NCI-H2196 (cell line): ENCODE results near the gene DRD2.

Experiments
- DNase-seq: peaks from one replicate; lab custom pipeline; 2025; ENCODE audit not compliant: unreplicated experiment; lab: John Stamatoyannopoulos, UW

Gene DRD2

GRCh38 chr11:113405724-113406478, 69.3 kb downstream of the DRD2 start:
- no peak for DNase-seq

DNA sequence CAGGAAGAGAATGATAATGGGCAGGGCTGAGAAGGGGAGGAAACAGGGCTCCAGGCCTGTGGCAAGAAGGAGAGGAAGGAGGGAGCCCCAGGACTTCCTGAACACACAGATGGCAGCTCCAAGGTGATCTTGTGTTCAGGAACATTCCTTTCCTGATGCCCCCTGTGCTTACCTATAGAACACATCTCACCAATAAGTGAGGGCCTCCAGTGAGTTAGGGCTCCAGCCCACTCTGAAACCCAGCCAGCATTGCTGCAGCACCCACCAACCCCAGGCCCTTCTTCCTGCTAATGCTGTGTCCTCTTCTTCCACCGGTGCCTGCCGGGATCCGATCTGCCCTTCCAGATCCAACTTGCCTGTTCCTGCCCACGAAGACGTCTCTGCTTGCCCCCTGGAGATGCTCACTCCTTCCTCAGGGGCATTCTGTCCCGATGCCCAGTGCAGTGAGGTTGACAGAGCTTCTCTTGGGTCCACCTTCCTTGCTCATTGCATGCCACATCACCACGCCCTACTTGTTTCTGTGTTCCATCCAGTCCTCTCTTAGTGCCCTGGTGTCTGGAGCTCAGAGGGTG, 70.3 kb downstream of the DRD2 start:
- DNase-seq = no peak

- DNase-seq = peak; percentile 95
Observed at GRCh38 chr11:113401718-113402117, 73.5 kb downstream of the DRD2 start.

DNA sequence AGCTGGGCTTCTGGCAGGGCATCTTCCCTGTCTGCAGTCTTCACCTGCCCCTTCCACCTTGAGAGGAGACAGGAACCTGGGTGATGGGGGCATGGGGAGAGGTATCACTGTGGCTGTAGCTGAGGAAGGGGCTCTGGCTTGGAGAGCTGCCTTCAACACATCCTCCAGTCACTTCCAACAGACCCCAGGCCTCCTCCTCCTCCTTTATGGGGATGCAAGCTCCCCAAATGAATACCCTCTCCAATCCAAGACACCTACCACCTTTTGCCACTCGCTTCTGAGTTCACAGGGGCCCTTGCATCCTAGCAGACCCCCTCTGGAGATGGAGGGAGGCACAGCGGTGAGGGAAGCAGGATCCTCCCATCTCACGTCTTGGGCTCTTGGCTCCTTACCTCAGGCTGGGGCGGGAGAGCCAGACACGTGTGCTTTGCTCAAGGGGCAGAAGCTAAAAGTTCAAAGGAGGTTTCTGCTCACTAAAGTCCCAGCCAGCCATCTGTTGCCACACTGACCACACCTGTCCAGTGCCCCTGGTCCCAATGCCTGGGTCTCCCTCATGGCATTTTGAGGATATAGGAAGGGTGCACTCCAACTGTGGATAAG, 74.5 kb downstream of the DRD2 start:
- no peak for DNase-seq

GRCh38 chr11:113398669-113399430, 76.3 kb downstream of the DRD2 start:
- no peak for DNase-seq

DNA sequence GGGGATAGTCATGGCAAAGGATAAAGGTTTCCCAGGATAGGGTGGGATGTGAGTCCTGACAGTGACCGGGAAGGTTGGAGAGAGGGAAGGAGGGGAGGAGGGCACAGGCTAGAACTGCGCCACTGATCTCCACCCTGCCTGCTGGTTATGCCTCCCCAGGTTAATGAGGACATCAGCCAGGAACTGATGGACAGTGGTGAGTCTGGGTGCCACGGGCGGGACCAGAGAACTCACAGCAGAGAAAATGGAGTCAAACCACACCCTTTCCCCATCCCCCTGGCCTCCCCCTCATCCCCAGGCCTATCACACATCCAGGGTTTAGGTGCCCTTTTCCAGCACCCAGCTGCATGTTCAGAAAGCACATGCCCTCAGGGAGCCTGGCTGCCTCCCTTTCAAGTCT, 77.4 kb downstream of the DRD2 start:
- DNase-seq = no peak

DNA sequence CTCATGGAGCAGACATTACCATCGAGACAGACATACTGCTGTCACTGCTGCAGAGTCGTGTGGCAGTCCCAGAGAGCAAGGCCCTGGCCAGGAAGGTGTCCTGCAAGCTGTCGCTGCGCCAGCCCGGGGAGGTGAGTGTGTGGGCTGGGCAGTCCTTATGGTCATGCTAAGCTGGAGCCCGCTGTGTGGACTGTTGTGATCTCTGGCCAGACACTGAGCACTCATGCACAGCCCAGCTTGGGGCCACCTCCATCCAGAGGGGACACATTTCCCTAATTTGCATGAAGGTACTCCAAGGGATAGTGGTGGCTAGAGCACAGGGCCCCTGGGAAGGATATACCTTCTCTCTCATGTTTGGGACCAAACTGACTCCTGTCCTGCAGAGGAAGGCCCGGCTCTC, 78.0 kb downstream of the DRD2 start:
- DNase-seq = no peak

DNA sequence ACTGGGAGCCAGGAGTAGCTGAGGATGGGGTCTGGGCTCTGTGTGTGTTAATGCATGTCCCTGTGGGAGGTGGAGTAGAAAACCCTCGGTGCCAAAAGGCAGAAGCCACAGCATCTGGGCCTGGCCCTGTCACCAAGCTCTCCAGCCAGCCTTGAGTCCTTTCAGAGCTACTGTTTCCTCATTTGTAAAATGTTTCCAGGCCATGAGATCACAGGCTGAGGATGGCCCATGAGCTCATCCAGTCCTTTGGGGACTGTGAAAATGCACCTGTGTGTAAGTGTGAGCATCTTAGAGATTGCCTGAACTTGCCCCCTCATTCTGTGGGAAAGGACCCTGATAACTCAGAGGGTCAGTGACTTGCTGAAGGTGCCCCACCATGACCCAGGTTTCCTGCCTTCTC, 78.5 kb downstream of the DRD2 start:
- DNase-seq = no peak

DNA sequence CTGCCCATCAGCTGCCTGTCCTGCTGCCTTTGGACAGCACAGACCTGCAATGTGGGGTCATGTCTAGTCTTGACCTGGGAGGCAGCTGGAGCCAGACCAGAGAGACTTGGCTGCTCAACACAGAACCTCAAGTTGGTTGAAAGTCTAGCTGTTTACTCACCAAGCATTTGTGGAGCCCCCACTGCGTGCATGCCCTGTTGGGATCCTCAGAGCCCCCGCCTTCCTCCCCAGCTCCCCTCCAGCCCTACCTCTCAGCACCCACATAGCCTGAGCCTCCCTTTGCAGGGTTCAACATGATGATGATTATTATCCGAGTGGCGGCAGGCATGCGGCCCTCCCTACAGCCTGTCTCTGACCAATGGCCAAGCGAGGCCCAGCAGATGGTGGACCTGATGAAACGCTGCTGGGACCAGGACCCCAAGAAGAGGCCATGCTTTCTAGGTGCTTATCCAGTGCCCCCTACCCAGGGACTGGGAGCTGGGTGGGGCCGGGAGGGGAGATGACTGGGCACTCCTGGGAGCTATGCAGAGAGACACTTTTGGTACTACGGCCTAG, 79.3 kb downstream of the DRD2 start:
- no peak for DNase-seq

DNA sequence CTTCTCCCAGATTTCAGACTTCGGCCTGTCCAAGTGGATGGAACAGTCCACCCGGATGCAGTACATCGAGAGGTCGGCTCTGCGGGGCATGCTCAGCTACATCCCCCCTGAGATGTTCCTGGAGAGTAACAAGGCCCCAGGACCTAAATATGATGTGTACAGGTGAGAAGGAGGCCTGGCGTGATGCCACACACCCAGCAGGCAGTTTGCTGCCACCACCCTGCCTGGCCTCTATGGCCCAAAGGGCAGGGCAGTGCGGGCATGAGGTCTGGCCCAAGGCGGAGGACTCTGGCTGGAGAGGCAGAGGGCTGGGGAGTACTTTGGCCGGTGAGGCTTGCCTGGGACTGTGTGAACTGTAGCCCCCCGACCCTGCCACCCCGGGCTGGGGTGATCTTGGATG, 80.3 kb downstream of the DRD2 start:
- no peak for DNase-seq

GRCh38 chr11:113393501-113393985, 81.7 kb downstream of the DRD2 start:
- no peak for DNase-seq

DNA sequence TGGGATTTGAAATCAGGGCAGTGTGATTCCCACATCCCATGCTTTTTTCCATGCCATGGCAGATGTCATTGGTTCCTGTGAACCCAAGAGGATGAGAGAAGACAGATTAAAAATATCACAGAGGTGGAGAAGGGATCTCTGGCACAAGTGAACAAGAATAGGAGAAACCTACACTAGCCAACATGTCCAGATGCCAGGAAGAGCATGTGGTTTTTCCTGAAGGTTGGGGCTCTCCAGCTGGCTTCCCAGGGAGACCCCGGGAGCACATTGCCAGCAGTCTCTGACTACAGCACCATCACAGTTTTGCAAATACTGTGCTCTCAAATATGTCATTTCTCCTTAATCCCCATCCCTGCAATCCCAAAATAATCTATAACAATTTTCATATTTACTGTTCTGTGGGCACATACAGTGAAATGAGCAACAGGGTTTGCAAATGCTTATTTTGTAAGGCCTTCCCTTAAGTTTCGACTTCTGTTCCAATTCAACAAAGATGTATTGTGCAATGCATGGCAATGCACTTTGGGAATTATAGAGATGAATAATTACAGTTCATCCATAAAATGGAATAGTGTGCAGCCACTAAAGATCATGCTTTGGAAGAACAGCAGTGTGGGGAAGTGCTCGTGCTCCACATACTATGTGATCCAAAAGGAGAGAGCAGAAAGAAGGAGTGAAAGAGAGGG, 82.8 kb downstream of the DRD2 start:
- no peak for DNase-seq

DNA sequence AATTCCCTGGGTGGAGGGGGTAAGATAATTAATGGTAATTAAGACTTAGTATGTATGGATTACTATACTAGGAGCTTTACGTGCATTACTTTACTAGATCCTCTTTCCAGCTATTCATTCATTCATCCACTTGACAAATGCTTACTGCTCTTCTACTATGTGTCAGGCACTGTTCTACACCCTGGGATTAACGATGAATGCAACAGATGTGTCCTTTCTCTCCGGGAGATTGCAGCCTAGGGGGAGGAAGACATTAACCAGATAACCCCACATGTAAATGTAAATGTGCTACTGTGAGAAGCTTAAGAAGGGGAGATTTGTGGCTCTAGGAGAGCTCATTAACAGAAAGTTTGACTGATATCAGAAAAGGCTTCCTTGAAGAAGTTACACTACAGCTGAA, 85.9 kb downstream of the DRD2 start:
- no peak for DNase-seq

DNA sequence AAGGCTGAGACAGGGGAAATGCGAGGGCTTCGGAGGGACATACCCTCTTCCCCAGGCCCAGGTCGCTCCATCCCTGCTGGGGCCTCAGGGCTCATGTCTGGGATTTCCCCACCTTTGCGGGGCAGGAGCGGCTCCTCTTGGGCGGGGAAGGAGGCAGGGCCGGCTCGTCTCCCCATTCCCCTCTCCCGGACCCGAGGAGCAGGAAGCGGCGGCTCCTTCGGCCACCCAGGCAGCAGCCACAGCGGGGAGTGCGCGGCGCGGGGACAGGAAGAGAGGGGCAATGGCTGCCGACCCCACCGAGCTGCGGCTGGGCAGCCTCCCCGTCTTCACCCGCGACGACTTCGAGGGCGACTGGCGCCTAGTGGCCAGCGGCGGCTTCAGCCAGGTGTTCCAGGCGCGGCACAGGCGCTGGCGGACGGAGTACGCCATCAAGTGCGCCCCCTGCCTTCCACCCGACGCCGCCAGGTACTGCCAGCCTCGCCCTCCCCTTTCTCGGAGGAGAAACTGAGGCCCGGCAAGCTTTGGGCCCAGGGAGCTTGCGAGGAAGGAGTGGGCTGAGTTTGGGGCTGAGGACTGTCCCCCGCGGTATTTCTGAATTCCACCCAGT, 87.5 kb downstream of the DRD2 start, which contains the start of gene ANKK1:
TSS of gene ANKK1 (plus strand) at position 175 of the 607 bp plus-strand sequence. CDS start at position 281, 106 bp downstream.
- no peak for DNase-seq

- no peak for DNase-seq
Observed at GRCh38 chr11:113386866-113387265, 88.3 kb downstream of the DRD2 start.

DNA sequence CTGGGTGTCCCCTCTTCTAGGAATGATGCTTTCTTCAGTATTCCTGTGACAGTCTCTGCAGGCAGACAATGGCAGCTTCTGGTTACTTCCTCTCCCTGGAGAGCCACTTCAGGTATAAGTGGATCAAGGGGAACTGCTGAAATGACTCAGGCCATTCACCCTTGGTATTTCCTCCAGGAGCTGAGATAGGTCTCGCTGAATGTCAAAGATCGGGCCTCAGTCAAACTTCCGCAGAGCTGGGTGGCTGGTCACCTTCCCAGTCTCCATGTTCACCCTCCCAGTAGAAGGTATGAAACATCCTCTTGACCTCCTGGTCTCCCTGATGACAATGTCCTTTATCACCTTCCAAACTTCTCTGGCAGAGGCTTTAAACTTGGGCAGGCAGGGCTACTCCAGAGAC, 89.4 kb downstream of the DRD2 start:
- DNase-seq = no peak

- DNase-seq = no peak
Observed at GRCh38 chr11:113384551-113384950, 90.6 kb downstream of the DRD2 start.

- DNase-seq = no peak
Observed at GRCh38 chr11:113382121-113382520, 93.1 kb downstream of the DRD2 start.

DNA sequence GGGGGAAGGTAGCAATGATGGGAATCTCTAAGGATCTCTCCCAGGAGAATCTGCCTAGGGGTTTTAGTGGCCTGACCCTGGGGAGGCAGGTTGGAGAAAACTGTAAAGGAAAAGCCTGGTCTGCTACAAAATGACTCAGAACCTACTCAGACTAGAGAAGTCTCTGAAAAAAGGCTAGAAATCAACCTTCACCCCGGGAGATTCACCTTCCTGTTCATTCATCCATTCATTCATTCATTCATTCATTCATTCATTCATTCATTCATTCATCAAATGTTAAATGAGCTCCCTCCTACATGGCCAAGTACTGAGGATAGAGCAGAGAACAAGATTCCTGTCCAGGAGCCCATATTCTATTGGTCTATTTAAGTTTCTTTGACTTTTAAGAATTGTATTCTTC, 96.5 kb downstream of the DRD2 start:
- DNase-seq = no peak

GRCh38 chr11:113377681-113378412, 97.4 kb downstream of the DRD2 start:
- no peak for DNase-seq
